Lower leg skin (tissue), 4 donors: ENCODE results near the gene DOCK3. TPM values are rescaled to one million over a fixed set of nuclear protein-coding genes. Genes with fewer than 3 reads are reported as not detected.
"Not testable (repeated sequence)": the region's sequence is repeated elsewhere in the genome, so short reads cannot be mapped to it uniquely, and the experiment has no call there.

ENCODE experiments used
- DNase-seq, 2 donors: peaks; one replicate each; pipeline ENCODE4 v3.0.0-alpha.2; 2019; ENCODE audit warnings: low spot score in 2 of 2
- H3K4me3 ChIP-seq: fragments of 200-600 bp; sonication (generic); 2 replicates; pipeline ENCODE4 v1.5.1; 2017; ENCODE audit warnings: mild to moderate bottlenecking, low read depth; ENCODE audit not compliant: poor library complexity, severe bottlenecking
- POLR2A ChIP-seq, 2 donors: fragments of 450-650 bp; IDR thresholded peaks; one replicate each; pipeline ENCODE4 v1.6.1; 2016 to 2017; ENCODE audit warnings: antibody characterized with exemption in 2 of 2, mild to moderate bottlenecking in 1 of 2, moderate library complexity in 1 of 2
- whole genome bisulfite sequencing, 2 donors: methylation state at CpG; one replicate each; pipeline ENCODE4 v1.1.5; 2018; 5-methylcytosine and 5-hydroxymethylcytosine counted together
- intact Hi-C: fragments of 100-400 bp; cut with DNase I; formaldehyde crosslinking; loops from one replicate; pipeline ENCODE4 v1.15.0; 2023; ENCODE audit warnings: low total_unique reads
- total RNA-seq, 4 donors: library from RNA; depleted of rRNA; stranded (reverse); fragments of >200 nt; gene quantifications; one replicate each; pipeline ENCODE4 v1.1.0, GENCODE V29; 2016
- TF ChIP-seq, protein P1 (sequence below), 3 donors: fragments of 450-650 bp; IDR thresholded peaks; one replicate each; pipeline ENCODE4 v1.5.1; 2016; ENCODE audit warnings: antibody characterized with exemption in 3 of 3, mild to moderate bottlenecking in 3 of 3, moderate library complexity in 2 of 3

The DOCK3 gene
- total RNA-seq, 4 donors from 2014 or later, result 2.0 to 4.5 (median 3.0) TPM

DNA sequence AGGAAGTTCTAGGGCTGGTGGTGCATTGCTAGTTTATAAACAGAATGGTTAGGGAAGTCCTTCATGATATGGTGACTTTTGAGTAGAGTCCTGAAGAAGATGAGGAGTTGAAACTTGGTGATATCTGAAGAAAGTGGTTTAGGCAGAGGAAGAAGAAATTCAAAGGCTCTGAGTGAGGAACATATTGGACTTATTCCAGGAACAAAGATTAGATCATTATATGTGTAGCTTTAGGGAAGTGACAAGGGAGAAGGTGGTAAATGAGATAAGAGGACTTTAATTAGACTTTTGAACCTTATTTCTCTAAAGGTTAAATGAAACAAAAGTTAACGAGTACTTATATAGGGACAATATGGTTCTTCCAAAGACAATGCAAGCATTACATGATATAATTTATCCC lies 286.7 kb downstream of the DOCK3 start:
- TF ChIP-seq, protein P1, sequence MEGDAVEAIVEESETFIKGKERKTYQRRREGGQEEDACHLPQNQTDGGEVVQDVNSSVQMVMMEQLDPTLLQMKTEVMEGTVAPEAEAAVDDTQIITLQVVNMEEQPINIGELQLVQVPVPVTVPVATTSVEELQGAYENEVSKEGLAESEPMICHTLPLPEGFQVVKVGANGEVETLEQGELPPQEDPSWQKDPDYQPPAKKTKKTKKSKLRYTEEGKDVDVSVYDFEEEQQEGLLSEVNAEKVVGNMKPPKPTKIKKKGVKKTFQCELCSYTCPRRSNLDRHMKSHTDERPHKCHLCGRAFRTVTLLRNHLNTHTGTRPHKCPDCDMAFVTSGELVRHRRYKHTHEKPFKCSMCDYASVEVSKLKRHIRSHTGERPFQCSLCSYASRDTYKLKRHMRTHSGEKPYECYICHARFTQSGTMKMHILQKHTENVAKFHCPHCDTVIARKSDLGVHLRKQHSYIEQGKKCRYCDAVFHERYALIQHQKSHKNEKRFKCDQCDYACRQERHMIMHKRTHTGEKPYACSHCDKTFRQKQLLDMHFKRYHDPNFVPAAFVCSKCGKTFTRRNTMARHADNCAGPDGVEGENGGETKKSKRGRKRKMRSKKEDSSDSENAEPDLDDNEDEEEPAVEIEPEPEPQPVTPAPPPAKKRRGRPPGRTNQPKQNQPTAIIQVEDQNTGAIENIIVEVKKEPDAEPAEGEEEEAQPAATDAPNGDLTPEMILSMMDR (IDR thresholded peaks at IDR 0.05), result no peak
- TF ChIP-seq POLR2A (IDR thresholded peaks at IDR 0.05), result no peak
- intact Hi-C loops, result no loop called here
- no peak for DNase-seq
- WGBS, 2 donors, result 44 to 56% methylated on average over 1 of the region's 1 CpG
- H3K4me3 ChIP-seq, result no peak overlapping the region

DNA sequence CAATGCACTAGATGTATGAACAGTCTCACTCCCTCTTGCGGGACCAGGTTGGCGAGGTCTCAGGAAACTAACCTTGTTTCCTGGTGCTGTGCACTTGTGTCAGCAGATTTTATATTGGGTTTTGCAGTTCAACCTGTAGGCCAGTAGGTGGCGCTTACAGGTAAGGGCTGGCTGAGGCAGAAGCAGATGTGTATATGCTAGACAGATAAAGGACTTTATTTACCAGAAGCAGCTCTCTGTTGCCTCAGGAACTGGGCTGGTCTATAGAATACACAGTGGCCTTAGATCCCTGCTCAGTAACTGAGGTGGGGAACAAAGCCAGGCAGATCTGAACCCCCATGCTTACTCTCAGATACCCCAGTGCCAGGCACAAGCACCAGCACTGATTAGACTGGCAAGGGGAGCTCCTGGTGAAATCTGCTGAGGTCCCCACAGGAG lies 296.8 kb downstream of the DOCK3 start:
- no peak for DNase-seq
- H3K4me3 ChIP-seq, result no peak overlapping the region
- TF ChIP-seq, protein P1 (IDR thresholded peaks at IDR 0.05), result peak in 1 of 3 donors; percentile 31
- no peak for TF ChIP-seq POLR2A (IDR thresholded peaks at IDR 0.05)
- intact Hi-C loops, result loop anchor here (10.0 kb wide), 1 partner anchor 403 kb away; no protein-coding TSS in a partner anchor
- WGBS, 2 donors, result 2% methylated on average over 3 of the region's 3 CpGs

DNA sequence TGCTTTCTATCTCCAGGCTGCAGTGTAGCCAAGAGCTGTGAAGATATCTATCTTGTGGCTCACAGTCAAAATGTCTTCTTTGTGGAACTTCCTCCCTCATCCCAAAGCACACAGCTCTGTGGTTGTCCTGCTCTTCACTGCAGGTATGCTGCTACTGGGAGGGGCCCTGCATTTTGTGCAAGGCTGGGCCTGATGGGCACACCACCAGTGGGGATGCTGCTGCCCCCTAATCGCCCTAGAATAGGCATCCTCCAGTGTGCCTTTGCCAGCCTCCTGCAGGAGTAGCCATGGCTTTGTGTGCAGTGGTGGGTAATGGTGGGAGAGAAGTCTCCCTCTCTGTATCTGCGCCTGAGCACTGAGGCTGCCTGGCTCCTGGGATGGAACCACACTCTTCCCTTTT lies 297.3 kb downstream of the DOCK3 start:
- DNase-seq, result no peak
- TF ChIP-seq, protein P1 (IDR thresholded peaks at IDR 0.05), result no peak
- no peak for TF ChIP-seq POLR2A (IDR thresholded peaks at IDR 0.05)
- intact Hi-C loops, result loop anchor here (10.0 kb wide), 1 partner anchor 403 kb away; no protein-coding TSS in a partner anchor
- H3K4me3 ChIP-seq, result no peak overlapping the region
- 94 to 100% methylated on average over 1 to 2 of the region's 2 CpGs for WGBS, 2 donors

DNA sequence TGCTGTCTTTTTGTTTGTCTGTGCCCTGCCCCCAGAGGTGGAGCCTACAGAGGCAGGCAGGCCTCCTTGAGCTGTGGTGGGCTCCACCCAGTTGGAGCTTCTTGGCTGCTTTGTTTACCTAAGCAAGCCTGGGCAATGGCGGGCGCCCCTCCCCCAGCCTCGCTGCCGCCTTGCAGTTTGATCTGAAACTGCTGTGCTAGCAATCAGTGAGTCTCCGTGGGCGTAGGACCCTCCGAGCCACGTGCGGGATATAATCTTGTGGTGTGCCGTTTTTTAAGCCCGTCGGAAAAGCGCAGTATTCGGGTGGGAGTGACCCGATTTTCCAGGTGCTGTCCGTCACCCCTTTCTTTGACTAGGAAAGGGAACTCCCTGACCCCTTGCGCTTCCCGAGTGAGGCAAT lies 303.9 kb downstream of the DOCK3 start:
- not testable (repeated sequence) for H3K4me3 ChIP-seq, DNase-seq
- 64 to 71% methylated on average over 14 to 16 of the region's 18 CpGs for WGBS, 2 donors
- intact Hi-C loops, result loop anchor here (10.0 kb wide), 1 partner anchor 396 kb away; no protein-coding TSS in a partner anchor

DNA sequence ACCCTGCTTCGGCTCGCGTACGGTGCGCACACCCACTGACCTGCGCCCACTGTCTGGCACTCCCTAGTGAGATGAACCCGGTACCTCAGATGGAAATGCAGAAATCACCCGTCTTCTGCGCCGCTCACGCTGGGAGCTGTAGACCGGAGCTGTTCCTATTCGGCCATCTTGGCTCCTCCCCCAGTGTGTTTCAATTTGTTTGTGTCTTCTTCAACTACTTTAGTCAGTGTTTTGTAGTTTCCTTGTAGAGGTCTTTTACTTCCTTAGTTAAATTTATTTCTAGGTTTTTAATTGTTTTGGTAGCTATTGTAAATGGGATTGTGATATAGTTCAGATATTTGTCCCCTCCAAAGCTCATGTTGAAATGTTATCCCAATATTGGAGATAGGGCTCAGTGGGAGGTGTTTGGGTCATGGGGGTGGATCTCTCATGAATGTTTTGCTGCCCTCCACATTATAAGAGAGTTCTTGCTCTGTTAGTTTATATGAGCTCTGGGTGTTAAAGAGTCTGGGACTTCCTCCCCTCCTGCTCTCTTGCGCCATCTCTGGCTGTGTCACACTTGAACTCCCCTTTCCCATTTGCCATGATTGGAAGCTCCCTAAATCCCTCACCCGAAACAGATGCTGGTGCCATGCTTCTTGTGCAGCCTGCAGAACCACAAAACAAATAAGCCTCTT lies 304.4 kb downstream of the DOCK3 start:
- TF ChIP-seq, protein P1 (IDR thresholded peaks at IDR 0.05), result no peak
- TF ChIP-seq POLR2A (IDR thresholded peaks at IDR 0.05), result no peak
- intact Hi-C loops, result loop anchor here (10.0 kb wide), 1 partner anchor 396 kb away; no protein-coding TSS in a partner anchor
- 85 to 92% methylated on average over 15 of the region's 15 CpGs for WGBS, 2 donors
- DNase-seq, result no peak
- H3K4me3 ChIP-seq, result no peak overlapping the region

DNA sequence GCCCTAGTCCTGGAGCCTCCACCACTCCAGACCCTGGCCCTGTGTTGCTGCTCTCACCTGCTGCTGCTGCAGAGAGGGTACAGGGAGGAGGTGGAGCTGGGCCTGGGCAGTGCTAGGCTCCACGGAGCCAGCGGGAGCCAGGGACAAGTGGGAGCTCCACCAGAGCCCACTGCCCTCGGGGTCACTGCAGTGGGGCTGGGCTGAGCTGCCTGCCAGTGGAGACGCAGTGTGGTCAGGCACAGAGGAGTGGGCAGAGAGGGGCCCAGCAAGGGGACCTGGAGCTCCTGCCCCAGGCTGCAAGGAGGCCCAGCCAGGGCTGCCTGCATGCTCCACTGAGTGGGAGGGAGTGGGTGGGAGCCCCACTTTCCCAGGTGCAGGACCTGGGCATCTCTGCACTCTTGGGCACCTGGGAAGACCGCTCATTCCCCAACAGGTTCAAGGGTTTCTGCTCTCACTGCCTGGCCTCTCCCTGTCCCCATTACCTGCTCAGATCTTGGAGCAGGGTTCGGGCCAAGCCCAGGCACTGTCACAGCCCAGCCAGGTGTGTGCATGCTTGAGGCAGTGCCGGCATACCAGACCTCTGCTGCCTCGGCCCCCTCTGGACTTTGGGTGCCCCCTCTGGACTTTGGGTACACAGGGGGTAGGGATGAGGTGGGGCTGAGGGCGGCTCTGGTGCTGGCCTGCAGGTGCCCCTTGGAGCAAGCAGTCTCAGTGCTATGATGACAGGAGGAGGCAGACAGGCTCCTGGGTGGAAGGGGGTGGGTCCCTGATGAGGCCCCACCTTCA lies 308.0 kb downstream of the DOCK3 start:
- TF ChIP-seq POLR2A (IDR thresholded peaks at IDR 0.05), result no peak
- TF ChIP-seq, protein P1 (IDR thresholded peaks at IDR 0.05), result no peak
- intact Hi-C loops, result no loop called here
- H3K4me3 ChIP-seq, result no peak overlapping the region
- no peak for DNase-seq
- WGBS, 2 donors, result 79 to 91% methylated on average over 8 to 9 of the region's 9 CpGs
